HEK293 (cell line): ENCODE measurements around the gene AKAP4.

Experiments
- CTCF ChIP-seq: fragments of 450-650 bp; formaldehyde crosslinking; IDR thresholded peaks from 2 replicates; pipeline ENCODE4 v1.5.1; 2016; ENCODE audit warnings: missing biosample characterization, missing genetic modification characterization
- ZNF335 ChIP-seq: fragments of 450-650 bp; formaldehyde crosslinking; conservative IDR thresholded peaks from 2 replicates; pipeline ENCODE4 v1.5.1; 2016; ENCODE audit warnings: missing biosample characterization, missing genetic modification characterization

- TF ChIP-seq ZNF335 (tag by site-specific recombination) (no peak), CTCF (tag by site-specific recombination) (no peak)
Measured at GRCh38 chrX:50152456-50152855, 48.4 kb downstream of the AKAP4 start.
